Fibroblast of skin of back (primary cell): ENCODE data around the gene RIMBP2.

Source experiments
- DNase-seq: peaks from one replicate; pipeline ENCODE4 v3.0.0-alpha.2; 2013

Gene RIMBP2

DNA sequence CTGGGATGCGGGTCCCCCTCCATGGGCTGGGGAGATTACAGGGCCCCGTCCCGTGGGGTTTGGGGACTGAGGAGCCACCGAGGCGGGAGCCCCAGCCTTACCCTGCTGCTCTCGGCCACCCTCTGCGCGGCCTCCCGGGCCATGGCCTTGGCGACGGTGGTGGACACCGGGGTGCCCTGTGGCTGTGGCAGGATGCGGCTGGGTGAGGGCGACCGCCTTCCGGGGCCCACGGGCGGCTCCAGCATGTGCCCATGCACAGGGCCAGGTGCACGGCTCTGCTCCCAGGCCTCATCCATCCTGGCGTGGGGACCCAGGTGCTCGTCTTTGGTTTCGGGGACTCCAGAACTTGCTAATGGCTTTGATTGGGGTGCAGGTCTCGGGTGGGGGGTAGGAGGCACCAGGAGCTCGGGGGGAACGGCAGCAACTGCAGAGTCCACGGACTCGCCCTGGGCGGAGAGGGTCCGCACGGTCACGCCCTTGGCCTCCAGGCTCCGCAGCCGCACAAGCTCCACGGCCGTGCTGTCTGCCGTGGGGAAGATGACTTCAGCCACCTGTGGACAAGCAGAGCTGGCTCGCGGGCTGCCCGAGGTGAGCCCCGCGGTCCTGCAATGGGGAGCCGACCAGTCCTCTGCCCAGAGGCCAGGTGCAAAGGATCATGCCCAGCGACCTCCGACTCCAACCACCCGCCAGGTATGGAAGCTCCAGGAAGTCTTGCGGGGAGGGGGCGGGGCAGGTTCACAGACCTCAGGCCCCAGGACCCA is 279.2 kb downstream of the RIMBP2 start:
- DNase-seq = no peak

DNA sequence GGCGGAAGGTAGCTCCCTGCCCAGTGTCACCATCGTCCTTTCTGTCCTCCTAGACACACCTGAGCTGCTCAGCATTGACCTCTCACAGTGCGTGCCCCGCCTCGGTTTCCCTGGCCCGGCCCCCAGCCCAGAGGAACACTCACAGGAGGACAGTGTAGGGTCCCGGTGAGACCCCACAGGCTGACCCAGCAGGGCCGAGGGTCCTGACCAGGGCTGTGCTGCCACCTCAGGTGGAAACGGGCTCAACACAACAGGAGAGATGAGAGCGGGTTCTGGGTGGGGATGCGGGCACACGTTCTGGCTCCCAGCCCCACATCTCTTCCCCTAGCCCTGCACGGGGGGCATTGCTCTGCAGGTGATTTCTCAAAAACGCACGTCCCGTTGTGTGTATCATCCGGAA is 280.3 kb downstream of the RIMBP2 start:
- no peak for DNase-seq

DNA sequence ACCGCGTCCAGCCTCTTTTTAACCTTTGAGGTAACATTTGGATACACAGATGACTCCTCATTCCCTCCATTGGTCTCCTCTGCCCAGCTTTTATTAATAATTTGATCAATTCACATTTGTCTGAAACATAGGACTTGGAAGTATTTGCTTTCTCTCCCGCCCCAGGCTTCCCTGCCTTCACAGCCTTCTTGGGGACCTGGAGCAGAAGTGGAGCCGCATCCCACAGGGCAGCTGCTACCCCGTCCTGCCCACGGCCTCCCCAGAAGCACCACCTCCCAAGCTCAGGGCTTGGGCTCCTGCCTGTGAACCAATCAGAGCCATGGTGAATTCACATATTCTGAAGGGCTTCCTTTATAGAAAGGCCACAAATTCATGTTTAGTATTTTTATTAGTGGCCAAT is 280.8 kb downstream of the RIMBP2 start:
- no peak for DNase-seq

DNA sequence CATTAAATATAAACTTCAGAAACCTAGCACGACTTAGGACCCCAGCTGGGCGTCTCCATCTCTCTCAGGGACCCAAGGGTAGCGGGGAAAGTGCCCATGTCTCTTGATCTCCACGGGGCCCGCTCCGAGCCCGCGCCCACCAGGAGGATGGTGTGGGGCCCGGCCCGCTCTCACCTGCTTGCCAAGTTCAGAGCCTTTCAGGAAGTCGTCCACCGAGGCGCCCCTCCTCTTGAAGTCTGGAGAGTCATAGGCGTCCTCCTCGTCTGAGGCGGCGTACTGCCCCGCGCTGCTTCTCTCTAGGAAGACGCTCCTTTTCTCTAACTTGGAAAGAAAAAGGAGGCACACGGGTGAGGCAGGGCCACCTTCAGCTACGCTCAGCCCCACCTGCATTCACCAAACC is 281.5 kb downstream of the RIMBP2 start:
- DNase-seq = no peak

DNA sequence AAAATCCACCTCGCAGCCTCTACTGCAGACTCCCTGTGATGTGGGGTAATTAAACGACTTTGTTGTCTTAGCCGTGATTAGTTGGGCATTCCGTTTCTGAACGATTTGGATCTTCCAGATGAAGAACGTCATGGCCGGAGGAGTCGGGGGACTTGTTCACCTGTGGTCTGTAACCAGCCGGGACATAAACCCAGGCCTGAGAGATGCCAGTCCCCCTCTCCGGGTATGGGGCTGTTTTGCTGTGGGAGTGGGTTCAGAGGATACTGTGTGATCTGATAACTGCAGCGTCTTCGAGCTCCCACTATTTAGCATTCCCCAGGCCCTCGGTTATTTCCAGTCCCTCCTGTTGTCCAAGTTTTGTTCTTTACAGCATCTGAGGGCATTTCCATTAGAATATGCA is 282.3 kb downstream of the RIMBP2 start:
- DNase-seq = no peak

DNA sequence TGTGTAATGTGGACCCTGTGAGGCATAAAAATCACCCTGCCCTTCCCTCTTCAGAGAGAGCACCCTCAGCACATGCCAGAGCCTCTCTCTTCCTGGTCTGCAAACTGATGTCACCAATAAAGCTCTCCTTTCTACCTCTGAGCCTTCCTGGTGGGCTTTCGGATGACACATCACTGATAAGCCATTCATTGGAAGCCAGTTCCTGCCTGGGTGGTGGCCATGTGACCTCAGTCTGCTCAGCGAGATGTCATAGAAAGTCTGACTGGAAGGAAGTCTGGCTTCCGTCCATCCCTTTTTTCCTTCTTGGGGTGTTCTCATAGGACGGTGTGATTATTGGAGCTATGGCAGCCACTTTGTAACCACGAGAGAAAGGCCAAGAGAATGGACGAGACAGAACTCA is 282.7 kb downstream of the RIMBP2 start:
- no peak for DNase-seq

DNA sequence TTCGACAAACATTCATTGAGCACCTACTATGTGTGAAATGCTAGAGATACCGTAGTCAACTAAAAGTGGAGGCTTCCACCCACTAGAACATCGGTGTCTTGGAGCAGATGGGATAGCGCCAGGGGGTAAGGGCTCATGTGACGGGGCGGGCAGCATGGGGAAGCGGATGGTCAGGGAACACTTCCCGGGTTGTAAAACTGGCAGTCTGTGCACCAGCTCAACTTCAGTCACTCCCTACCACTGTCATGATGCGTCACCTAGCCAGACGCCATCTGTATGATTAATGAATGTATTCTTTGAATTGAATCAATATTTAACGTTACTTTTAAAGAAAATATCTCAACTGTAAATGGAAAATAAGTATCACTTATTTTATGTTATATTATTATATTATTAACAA is 284.9 kb downstream of the RIMBP2 start:
- DNase-seq = no peak

DNA sequence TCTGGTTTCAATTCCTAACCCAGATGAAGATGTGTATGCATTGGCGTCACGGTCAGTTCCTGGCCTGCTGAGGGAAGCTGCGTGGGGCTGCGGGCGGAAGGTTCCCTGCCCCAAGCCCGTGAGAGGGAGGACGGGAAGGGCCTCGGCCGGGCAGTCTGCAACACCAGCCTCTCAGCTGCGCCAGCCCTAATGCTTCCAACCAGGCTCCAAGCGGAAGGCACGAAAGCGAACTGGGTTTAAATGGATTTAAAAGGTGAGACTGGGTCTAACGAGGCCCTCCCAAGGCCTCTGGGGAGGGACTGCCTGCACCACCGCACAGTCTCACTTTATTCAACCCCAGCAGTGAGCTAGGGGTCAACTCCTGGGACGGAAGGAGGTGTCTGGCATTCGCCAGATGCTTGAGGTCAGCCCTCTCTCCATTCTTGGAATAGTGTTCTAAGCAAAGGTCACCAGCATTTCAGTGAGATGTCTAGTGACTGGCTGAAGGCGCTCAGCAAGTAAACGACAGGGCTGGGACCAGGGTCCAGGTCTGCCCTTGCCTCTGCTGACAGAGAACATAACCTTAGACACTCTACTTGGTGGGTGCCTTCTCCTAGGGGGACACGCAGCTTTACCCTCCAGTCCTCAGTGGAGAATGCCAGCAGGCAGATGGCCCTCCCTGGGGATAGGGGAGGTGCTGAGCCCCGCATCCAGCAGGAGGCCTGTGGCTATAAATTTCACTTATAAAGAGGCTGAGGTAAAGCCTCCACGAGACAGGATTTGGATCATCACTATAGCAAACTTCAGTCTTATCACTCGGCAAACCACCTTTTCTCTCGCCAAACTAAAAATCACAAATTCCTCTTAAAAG is 286.2 kb downstream of the RIMBP2 start:
- DNase-seq = no peak

DNA sequence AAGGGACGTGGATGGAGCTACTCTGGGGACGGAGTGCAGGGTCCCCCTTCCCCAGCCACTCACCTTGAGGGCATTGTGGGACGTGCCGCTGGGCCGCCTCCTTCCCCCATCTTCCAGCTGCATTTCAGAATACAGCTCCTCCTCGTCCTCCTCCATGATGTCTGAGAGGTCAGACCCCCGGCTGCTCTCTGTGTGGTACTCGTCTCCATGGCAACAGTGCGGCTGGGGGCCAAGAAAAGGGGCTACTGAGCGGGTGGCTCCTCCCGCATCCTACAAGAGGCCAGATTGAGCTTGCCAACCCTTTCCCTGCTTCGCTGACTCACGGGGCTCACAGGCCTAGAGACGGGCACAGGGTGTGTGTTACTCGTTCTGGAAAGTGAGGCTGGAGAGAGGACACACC is 288.0 kb downstream of the RIMBP2 start:
- DNase-seq = no peak

DNA sequence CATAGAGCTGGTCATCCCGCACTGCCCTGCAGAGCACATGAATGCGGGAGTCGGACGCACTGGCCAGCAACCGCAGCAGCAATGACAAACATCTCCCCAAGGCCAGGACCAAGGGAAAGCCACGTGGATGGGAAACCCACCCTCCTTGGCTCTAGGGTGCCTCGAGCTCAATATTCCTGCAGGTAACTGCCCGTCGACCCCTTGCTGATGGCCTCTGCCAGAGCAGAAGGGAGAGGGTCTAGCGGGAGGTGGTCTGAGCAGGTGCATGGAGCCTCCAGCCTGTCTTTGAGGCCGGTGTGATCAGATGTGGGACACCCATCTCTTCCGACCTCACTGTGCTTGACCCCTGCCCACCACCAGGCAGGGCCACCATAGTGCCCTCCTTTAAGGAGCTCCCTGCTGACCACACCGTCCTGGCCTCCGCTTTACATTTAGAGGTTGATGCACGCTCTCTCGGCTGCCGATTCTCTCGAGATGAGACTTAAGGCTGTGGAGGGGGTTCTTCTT is 288.7 kb downstream of the RIMBP2 start:
- no peak for DNase-seq

DNA sequence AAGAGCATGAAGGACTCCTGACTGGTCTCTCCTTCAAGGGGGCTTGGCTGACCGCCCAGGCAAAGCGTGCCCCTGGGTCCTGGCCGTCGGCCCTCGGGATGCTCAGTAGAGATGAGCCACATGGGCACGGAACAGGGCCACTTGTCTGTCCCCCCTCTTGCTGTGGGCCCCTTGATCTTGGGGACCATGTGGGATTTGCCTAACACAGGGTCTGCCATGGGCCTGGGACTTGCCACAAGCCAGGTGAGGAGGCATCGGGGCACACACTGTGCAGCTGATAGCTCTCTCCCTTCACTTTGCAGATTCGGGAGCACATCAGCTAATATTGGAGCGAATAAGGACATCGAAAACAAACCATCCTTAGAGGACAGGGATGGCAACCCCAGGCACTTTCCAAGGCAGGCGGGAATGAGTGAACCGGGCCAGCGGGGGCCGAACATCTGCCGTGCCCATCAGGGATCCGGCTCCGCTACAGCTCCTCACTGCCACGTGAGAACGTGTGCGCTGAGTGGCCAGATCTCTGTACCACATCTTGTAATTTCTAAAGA is 290.3 kb downstream of the RIMBP2 start:
- no peak for DNase-seq

DNA sequence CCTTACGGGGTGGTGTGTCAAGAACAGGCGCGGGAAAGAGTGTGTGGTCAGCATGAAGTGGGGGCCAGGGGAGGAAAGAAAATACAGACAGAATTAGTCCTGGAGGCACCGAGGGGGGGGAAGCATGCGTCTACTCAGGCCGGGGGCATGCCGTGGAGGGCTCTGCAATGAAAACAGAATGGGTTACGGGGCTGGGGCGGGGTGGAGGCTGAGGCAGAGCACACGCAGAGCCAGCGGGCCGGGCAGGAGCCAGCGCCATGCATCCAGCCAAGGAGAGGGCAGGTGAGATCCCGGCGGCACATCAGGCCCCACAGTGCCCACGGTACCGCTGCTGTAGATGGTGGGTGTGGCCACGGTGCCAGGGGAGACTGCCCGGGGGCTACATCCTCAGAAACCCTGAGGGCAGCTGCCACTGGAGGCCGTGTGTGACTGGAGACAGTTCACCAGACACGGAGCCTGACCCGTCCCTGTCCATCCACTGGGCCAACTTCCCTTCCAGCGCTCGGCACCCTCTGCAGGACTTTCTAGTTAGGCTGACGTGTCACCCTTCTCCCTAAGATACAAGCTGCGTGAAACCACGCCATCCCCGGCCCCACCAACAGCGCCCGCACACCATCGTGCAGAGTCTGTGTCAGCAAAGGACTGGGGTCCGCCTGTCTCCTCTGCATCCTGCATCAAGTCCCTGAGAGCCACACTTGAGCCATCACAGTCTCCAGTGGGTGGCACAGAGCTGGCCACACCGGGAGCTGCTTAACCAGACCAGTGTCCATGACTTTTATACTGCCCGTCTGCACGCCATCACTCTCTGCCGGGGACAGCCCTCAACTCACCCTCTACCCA is 291.0 kb downstream of the RIMBP2 start:
- no peak for DNase-seq

DNA sequence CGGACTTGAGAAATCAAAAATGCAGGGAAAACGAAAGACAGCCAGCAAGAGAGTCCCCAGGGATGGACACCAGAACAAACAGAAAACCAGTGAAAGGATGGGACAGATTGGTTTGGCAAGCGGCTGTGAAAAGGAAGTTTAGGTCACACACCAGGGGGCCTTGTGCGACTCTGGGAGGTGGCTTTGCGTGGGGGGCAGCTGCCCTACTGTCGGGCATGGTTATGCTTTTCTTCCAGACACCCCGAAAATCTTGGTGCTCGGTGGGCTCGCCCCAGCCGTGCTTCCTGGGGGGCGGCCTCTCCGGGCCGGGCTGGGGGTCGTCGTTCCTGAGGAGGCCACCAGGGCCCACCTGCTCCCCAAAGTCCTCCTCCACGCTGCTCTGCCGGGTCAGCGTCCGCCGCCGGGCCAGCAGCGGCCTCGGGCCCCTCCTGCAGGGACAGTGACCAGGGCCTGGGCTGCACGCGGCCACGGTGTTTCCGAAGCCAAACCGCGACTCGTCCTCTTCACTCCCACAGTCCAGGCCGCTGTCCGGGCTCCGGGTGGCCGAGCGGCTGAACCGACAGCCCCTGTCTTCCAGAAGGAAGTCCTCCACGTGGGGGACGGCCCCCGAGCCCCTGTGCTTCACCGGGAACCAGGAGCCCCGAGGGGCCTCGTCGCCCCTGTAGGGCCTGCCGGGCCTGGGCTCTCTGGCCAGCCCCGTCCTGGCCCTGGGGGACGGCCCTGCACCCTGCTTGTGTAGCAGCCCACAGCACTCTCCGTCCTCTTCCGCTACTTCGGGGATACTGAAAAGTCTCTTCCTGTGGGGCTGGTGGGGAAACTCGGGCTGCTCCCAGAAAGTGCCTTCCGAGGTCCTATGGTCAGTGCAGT is 291.9 kb downstream of the RIMBP2 start:
- no peak for DNase-seq

DNA sequence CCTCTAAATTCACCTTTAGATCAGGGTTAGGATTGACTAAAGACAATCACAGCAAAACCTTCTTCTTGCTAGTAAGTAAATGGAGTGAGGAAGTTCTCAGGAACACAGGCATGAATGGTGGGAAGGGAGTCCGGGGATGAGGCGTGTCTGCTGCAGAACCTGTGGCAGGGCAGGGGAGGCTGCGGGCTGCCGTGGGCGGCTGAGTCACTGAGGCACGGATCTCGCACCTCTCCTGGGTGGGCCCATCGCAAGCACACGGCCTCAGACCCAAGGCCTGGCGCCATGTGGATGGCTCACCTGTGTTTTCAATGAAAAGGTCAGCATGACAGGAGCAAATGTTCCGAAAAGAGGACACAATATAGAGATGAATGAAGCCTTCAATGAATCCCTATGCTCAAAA is 293.0 kb downstream of the RIMBP2 start:
- DNase-seq = no peak

DNA sequence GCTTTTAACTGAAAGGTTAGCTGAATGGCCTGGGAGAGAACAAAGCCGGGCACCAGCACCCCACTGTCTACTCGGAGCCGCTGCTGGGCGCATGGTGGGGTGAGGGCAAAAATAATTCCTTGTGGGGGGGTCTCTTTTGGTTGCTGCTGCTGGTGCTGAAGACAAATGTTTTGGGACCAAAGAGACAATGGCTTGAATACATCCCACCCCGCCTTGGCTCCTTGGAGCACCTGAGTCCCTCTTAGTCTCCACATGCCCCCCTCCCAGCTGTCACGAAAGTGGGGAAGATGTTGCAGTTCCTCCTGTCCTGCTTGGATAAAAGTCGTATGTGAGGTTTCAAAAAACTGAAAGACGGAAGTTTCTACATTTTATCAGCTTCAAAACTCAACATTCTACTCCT is 293.4 kb downstream of the RIMBP2 start:
- no peak for DNase-seq

DNA sequence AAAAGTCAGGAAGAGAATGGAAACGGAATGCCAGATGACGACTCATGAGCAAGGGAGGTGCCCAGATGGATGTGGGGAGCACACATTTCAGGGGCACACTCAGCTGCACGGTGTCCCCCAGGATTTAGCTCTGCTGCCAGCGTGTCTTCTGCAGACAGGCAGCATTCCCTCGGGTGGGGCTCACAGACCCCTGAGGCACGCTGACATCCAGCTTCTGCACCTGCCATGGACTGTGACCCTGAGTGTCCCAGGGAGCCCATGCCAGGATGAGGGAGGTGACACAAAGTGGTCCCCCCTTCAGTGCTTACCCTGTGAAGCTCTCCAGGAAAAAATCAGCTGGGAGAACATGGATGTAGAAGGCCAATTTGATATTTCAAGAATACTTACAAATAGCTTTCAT is 294.2 kb downstream of the RIMBP2 start:
- no peak for DNase-seq

DNA sequence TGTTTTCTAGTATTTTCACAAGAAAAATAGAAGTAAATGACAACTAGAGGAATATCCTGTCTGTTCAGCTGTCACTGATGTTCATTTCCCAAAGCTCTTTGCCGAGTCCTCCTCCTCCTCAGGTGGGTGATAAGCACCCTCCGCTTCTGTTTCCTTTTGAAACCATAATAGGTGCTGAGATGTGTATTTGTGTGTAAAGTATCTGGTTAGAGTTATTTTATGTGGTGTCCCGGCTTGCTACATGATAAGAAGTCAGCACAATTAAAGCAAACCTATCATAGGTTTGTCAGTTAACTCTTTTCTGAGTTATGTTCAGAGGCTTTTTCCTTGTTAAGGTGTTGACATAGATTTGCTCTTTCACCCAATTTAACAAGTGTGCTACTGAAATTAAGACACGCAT is 296.0 kb downstream of the RIMBP2 start:
- no peak for DNase-seq

DNA sequence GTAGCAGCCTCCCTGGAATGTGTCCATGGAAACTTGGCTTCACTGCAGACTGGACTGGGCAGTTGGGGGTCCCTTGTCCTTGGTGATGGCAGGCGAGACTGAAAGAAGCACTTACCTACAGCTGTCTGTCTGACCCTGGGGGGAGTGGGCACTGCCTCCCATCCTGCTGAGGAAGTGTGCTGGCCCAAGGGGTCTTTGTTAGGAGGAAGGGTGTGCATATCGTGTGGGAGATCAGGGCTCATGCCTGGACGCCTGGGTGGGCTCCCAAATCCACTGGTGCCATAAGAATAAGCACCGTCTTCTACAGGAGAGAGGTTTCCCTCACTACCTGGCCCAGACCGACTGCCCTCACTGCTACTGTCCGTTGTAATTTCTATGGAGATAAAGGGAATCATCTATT is 297.0 kb downstream of the RIMBP2 start:
- DNase-seq = no peak

DNA sequence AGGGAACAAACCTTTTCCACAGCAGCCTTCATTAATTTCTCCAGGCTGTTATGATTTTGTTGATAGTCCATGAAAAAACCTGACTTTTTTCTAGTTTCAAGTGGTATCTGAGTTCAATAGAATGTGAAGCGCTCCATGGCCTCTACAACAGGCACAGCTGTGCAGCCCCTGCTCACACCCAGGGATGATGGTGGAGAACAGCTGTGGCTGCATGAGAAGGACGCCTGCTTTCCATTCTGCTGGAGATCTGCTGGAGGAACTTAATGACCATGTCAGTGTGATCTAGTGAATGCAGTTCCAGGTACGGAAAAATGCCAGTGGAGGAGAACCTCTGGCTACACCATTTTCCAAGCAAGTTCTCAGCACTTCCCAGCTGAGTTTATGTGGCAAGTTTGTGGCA is 297.8 kb downstream of the RIMBP2 start:
- DNase-seq = no peak

DNA sequence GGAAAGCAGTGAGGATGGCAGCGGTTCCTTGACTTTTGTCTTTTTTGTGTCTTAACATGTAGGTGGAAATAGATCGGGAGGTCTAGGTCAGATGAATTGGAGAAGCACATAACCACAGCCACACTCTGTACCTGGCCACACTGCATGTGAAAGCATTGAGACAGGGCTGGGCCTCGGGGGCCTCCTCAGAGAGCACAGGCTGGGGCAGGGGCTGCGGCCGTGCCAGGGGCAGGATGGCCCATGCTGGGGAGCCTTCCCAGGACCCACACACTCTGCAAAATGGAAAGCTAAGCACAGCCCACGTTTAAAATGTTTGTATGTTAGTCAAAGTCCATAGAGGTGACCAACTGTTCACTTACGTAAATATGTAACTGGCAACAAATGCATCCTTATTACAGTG is 301.7 kb downstream of the RIMBP2 start:
- DNase-seq = no peak

DNA sequence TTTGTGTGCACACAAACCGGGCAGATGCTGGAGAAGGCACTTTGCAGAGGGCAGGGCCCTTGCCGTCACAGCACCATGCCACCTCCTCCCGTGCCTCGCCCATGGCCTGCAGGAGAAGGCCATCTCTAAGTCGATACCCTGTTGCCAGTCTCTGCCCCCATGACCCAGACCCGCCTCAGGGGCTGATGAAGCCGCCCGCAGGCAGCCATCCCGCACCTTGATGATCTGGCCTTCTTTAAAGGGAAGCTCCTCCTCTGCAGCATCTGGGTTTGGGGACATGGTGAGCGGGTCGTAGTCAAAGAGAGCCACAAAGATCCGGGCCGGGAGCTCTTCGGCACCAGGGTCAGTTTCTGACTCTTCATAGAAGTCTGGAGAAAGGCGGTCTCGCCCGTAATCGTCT is 302.2 kb downstream of the RIMBP2 start:
- DNase-seq = no peak

DNA sequence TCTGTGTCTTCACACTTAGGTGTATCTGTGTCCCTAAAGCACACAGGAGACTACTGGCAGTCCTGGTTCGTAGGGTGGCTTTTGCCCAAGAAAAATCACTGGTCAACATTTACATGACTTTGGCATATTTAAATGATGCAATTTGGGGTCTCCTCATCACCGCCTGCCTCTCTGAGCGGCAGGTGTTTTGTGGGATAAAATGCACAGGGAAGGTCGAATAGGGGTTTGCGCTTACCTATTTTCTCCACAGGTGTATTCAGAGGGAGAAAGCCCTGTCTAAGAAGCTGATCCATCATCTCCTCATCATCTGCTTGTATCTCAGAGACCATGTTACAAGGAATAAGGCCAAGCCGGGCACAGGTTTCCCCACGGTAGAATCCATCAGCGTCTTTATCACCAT is 303.7 kb downstream of the RIMBP2 start:
- DNase-seq = no peak
